ENCODE measurements around the gene ILKAP. TPM values are rescaled to one million over a fixed set of nuclear protein-coding genes. Genes with fewer than 3 reads are reported as not detected.
A peak's percentile ranks its signal among the peaks of the same experiment; 100 is the strongest.

The ILKAP gene
- total and polyA plus RNA-seq, 2 experiments from 2014 or later: 25.9 to 37.5 TPM

GRCh38 chr2:238164906-238165287 is 38.6 kb downstream of the ILKAP start:
- WGBS (ENCODE audit: low lambda C conversion rate, missing lambda C conversion rate): 91% methylated on average over 8 of the region's 8 CpGs
- Histone ChIP-seq H3K36me3 (replicated peaks; ENCODE audit: insufficient read depth, low read depth) (no peaks in the 10 kb centered on the region), H3K4me3 (no peak overlapping the region), H3K27ac (no peak overlapping the region), H4K20me1 (ENCODE audit: insufficient read depth, poor library complexity, severe bottlenecking) (no peaks in the 10 kb centered on the region), H3K9me3 (ENCODE audit: low read depth) (no peaks in the 10 kb centered on the region), H2AFZ (no peak overlapping the region), H3K4me1 (ENCODE audit: insufficient read depth) (peaks cover 7% of the 10 kb centered on the region), H3K4me2 (no peak overlapping the region), H3K9me2 (replicated peaks; ENCODE audit: insufficient read depth) (no peaks in the 10 kb centered on the region), H3K27me3 (peaks cover 29% of the 10 kb centered on the region), H3K79me2 (no peaks in the 10 kb centered on the region)
- TF ChIP-seq EZH2phosphoT487 (IDR thresholded peaks at IDR 0.05; ENCODE audit: low read depth, severe bottlenecking, unreplicated experiment) (no peak), EZH2 (IDR thresholded peaks at IDR 0.05; ENCODE audit: borderline replicate concordance) (no peak), CTCF (IDR thresholded peaks at IDR 0.05; ENCODE audit: poor library complexity) (no peak)
- no peak for DNase-seq (ENCODE audit: low spot score)

DNA sequence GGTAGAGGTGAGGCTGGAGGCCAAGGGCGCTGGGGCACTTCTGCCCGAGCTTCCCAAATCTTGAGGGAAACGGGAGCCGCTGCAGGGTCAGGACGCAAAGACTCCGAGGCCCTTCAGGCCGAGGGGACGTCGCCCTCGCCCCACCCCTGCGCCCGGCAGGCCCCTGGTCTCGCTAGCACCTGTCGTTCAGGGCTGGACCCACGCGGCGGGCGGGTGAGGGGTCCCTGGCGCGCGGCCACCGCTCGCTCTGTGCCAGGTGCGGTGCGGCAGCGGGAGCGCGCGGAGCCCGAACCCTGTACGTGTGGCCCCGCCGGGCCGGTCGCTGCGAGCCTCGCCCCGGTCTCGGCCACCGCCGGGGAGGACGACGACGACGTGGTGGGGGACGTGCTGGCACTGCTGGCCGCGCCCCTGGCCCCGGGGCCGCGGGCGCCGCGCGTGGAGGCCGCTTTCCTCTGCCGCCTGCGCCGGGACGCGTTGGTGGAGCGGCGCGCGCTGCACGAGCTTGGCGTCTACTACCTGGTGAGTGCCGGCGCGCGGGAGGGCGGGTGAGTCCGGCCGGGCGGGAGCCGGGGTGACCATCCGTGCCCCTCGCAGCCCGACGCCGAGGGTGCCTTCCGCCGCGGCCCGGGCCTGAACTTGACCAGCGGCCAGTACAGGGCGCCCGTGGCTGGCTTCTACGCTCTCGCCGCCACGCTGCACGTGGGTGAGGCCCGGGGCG is 39.9 kb downstream of the ILKAP start:
- TF ChIP-seq EZH2 (IDR thresholded peaks at IDR 0.05; ENCODE audit: borderline replicate concordance) (peak; percentile 49), EZH2phosphoT487 (IDR thresholded peaks at IDR 0.05; ENCODE audit: low read depth, severe bottlenecking, unreplicated experiment) (no peak), CTCF (IDR thresholded peaks at IDR 0.05; ENCODE audit: poor library complexity) (no peak)
- H4K20me1 ChIP-seq (ENCODE audit: insufficient read depth, poor library complexity, severe bottlenecking): no peaks in the 10 kb centered on the region
- H2AFZ ChIP-seq: no peak overlapping the region
- no peak for DNase-seq (ENCODE audit: low spot score)
- WGBS (ENCODE audit: low lambda C conversion rate, missing lambda C conversion rate): 8% methylated on average over 44 of the region's 95 CpGs
- no peak overlapping the region for H3K4me3 ChIP-seq
- no peaks in the 10 kb centered on the region for H3K9me2 ChIP-seq (replicated peaks; ENCODE audit: insufficient read depth)
- no peaks in the 10 kb centered on the region for H3K36me3 ChIP-seq (replicated peaks; ENCODE audit: insufficient read depth, low read depth)
- peaks cover 37% of the 10 kb centered on the region for H3K27me3 ChIP-seq
- peak overlapping the region; percentile 74 for H3K4me2 ChIP-seq
- peaks cover 4% of the 10 kb centered on the region for H3K4me1 ChIP-seq (ENCODE audit: insufficient read depth)
- no peaks in the 10 kb centered on the region for H3K79me2 ChIP-seq
- no peak overlapping the region for H3K27ac ChIP-seq
- no peaks in the 10 kb centered on the region for H3K9me3 ChIP-seq (ENCODE audit: low read depth)

DNA sequence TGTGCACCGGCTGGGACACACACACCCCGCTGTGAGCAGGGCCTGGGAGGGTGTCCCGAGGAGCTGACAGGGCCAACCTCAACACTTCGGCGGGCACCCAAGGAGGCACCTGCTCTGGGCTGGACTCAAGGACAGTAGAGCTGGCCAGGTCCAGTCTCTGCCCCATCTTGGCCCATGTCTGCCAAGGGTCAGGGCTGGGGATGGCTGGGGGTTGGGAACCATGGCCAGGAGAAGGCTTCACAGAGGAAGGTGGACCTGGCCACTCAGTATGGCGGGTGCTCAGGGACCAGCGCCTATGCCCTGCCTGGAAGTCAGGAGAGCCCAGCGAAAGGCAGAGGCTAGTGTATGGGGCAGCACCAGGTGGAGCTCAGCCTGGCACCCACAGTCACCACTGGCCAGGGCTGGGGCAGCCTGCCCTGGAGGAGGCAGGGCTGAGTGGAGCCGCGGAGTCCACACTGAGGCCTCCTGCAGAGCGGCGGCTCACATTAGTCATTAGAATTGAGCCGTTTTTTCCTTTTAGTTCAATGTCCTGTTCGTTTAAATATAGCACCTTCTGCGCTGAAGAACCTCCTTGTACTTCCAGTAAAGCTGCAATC is 40.6 kb downstream of the ILKAP start:
- Histone ChIP-seq H4K20me1 (ENCODE audit: insufficient read depth, poor library complexity, severe bottlenecking) (no peaks in the 10 kb centered on the region), H3K9me2 (replicated peaks; ENCODE audit: insufficient read depth) (no peaks in the 10 kb centered on the region), H3K27me3 (peaks cover 41% of the 10 kb centered on the region), H3K9me3 (ENCODE audit: low read depth) (no peaks in the 10 kb centered on the region), H3K4me1 (ENCODE audit: insufficient read depth) (peaks cover 4% of the 10 kb centered on the region), H3K27ac (no peak overlapping the region), H2AFZ (no peak overlapping the region), H3K79me2 (no peaks in the 10 kb centered on the region), H3K36me3 (replicated peaks; ENCODE audit: insufficient read depth, low read depth) (no peaks in the 10 kb centered on the region), H3K4me3 (no peak overlapping the region), H3K4me2 (peak overlapping the region; percentile 74)
- no peak for DNase-seq (ENCODE audit: low spot score)
- 75% methylated on average over 15 of the region's 15 CpGs for WGBS (ENCODE audit: low lambda C conversion rate, missing lambda C conversion rate)
- TF ChIP-seq EZH2 (IDR thresholded peaks at IDR 0.05; ENCODE audit: borderline replicate concordance): no peak
- TF ChIP-seq EZH2phosphoT487 (IDR thresholded peaks at IDR 0.05; ENCODE audit: low read depth, severe bottlenecking, unreplicated experiment): no peak
- no peak for TF ChIP-seq CTCF (IDR thresholded peaks at IDR 0.05; ENCODE audit: poor library complexity)
